IMR-90 (cell line): ENCODE measurements around the gene NXPE1. TPM values are rescaled to one million over a fixed set of nuclear protein-coding genes. Genes with fewer than 3 reads are reported as not detected.

Experiments
- ATAC-seq: fragments of 200-7000 bp; cut with Tn5 transposase; 2 replicates; pipeline ENCODE4 v1.9.1; 2020; ENCODE audit warnings: low read depth, mild to moderate bottlenecking, moderate library complexity
- BruUV-seq: library from RNA; stranded (reverse); fragments of 400-500 nt; replicated peaks from 2 replicates; lab custom pipeline; 2021; lab: Mats Ljungman, UMichigan
- CTCF ChIA-PET: fragments of 300-600 bp; formaldehyde crosslinking; extraction: SDS; loops from one replicate; lab custom pipeline; 2021; ENCODE audit warnings: antibody characterized with exemption; lab: Yijun Ruan, JAX
- POLR2A ChIA-PET: fragments of 300-600 bp; sonication (Branson Sonifier 250); formaldehyde crosslinking; loops from one replicate; lab custom pipeline; 2022; ENCODE audit warnings: antibody characterized with exemption; ENCODE audit not compliant: unreplicated experiment; lab: Charles Lee
- DNase-seq: peaks from one replicate; pipeline ENCODE4 v3.0.0; 2013
- H2AFZ ChIP-seq: replicated peaks from 2 replicates; pipeline ENCODE3; 2013; ENCODE audit warnings: low read length, mild to moderate bottlenecking; ENCODE audit not compliant: poor library complexity
- H2AK5ac ChIP-seq: 2 replicates; pipeline ENCODE4 v1.6.1; 2013; ENCODE audit warnings: low read depth, low read length, inconsistent platforms
- H2AK9ac ChIP-seq: replicated peaks from 2 replicates; pipeline ENCODE3; 2013; ENCODE audit warnings: mild to moderate bottlenecking, low read depth, low read length, moderate library complexity; ENCODE audit not compliant: poor library complexity
- H2BK120ac ChIP-seq: 2 replicates; pipeline ENCODE4 v1.6.1; 2013; ENCODE audit warnings: low read depth, low read length, inconsistent platforms
- H2BK15ac ChIP-seq: 3 replicates; pipeline ENCODE4 v1.6.1; 2013; ENCODE audit warnings: low read depth, low read length, inconsistent platforms
- H2BK20ac ChIP-seq: 2 replicates; pipeline ENCODE4 v1.6.1; 2013; ENCODE audit warnings: low read depth, mild to moderate bottlenecking, inconsistent platforms, low read length, moderate library complexity
- H2BK5ac ChIP-seq: 2 replicates; pipeline ENCODE4 v1.6.1; 2013; ENCODE audit warnings: mild to moderate bottlenecking, low read depth, low read length, inconsistent platforms; ENCODE audit not compliant: poor library complexity, severe bottlenecking
- H3K14ac ChIP-seq: replicated peaks from 2 replicates; pipeline ENCODE4 v1.6.1; 2013; ENCODE audit warnings: low read depth, low read length, inconsistent platforms
- H3K18ac ChIP-seq: 2 replicates; pipeline ENCODE4 v1.6.1; 2013; ENCODE audit warnings: low read depth, low read length, control low read depth
- H3K23ac ChIP-seq: 2 replicates; pipeline ENCODE4 v1.6.1; 2013; ENCODE audit warnings: low read depth, low read length, inconsistent platforms
- H3K27ac ChIP-seq: 2 replicates; pipeline ENCODE4 v1.5.1; 2013; ENCODE audit warnings: mild to moderate bottlenecking, control low read depth, low read length; ENCODE audit not compliant: insufficient read depth
- H3K27me3 ChIP-seq: 2 replicates; pipeline ENCODE4 v1.6.1; 2013; ENCODE audit warnings: low read length; ENCODE audit not compliant: control insufficient read depth, insufficient read depth
- H3K36me3 ChIP-seq: 2 replicates; pipeline ENCODE4 v1.6.1; 2013; ENCODE audit warnings: low read length, mixed read lengths; ENCODE audit not compliant: control insufficient read depth, insufficient read depth
- H3K4ac ChIP-seq: 2 replicates; pipeline ENCODE4 v1.6.1; 2013; ENCODE audit warnings: low read depth, low read length, inconsistent platforms
- H3K4me1 ChIP-seq: 2 replicates; pipeline ENCODE4 v1.6.1; 2013; ENCODE audit warnings: low read length, mixed read lengths; ENCODE audit not compliant: control insufficient read depth, insufficient read depth
- H3K4me2 ChIP-seq: 2 replicates; pipeline ENCODE4 v1.6.1; 2013; ENCODE audit warnings: low read depth, mild to moderate bottlenecking, control low read depth, low read length, moderate library complexity
- H3K4me3 ChIP-seq: 2 replicates; pipeline ENCODE4 v1.5.1; 2013; ENCODE audit warnings: low read depth, mild to moderate bottlenecking, control low read depth, low read length, moderate library complexity; ENCODE audit not compliant: insufficient read depth
- H3K56ac ChIP-seq: 2 replicates; pipeline ENCODE4 v1.6.1; 2013; ENCODE audit warnings: low read length, inconsistent platforms; ENCODE audit not compliant: insufficient read depth; ENCODE audit errors: extremely low read depth
- H3K79me1 ChIP-seq, 2 experiments: 2 replicates each; pipeline ENCODE4 v1.6.1; 2013; ENCODE audit warnings: low read length in 2 of 2, inconsistent platforms in 1 of 2, low read depth in 1 of 2
- H3K9ac ChIP-seq: 2 replicates; pipeline ENCODE4 v1.6.1; 2013; ENCODE audit warnings: low read depth, low read length, control low read depth
- H3K9me1 ChIP-seq: 2 replicates; pipeline ENCODE4 v1.6.1; 2013; ENCODE audit warnings: low read length, inconsistent platforms; ENCODE audit not compliant: insufficient read depth
- H3K9me3 ChIP-seq: 2 replicates; pipeline ENCODE4 v1.6.1; 2013; ENCODE audit warnings: low read length; ENCODE audit not compliant: control insufficient read depth, insufficient read depth
- H4K20me1 ChIP-seq: 2 replicates; pipeline ENCODE4 v1.6.1; 2013; ENCODE audit warnings: low read length, inconsistent platforms; ENCODE audit not compliant: insufficient read depth
- H4K5ac ChIP-seq: 2 replicates; pipeline ENCODE4 v1.6.1; 2013; ENCODE audit warnings: mild to moderate bottlenecking, low read depth, low read length, control low read depth
- H4K8ac ChIP-seq, 2 experiments: 2 replicates each; pipeline ENCODE4 v1.6.1; 2013; ENCODE audit warnings: low read depth in 2 of 2, low read length in 2 of 2, control low read depth in 1 of 2, inconsistent platforms in 1 of 2
- H4K91ac ChIP-seq: 2 replicates; pipeline ENCODE4 v1.6.1; 2013; ENCODE audit warnings: low read depth, low read length, inconsistent platforms; ENCODE audit not compliant: insufficient read depth
- BHLHE40 ChIP-seq: fragments of 150-350 bp; IDR thresholded peaks from 2 replicates; pipeline ENCODE4 v1.6.1; 2016; ENCODE audit warnings: mild to moderate bottlenecking, low read depth, low read length
- CEBPB ChIP-seq: IDR thresholded peaks from 2 replicates; pipeline ENCODE4 v1.6.1; 2012; ENCODE audit warnings: low read depth, low read length, improper control_type of control experiment
- CHD1 ChIP-seq: IDR thresholded peaks from 2 replicates; pipeline ENCODE4 v1.6.1; 2012; ENCODE audit warnings: low read depth, low read length, improper control_type of control experiment
- CTCF ChIP-seq: conservative IDR thresholded peaks from 2 replicates; pipeline ENCODE4 v1.5.1; 2012; ENCODE audit warnings: mild to moderate bottlenecking, low read depth, low read length, improper control_type of control experiment
- FOS ChIP-seq: fragments of 150-350 bp; IDR thresholded peaks from 2 replicates; pipeline ENCODE4 v1.6.1; 2016; ENCODE audit warnings: low read depth, low read length
- MAZ ChIP-seq: IDR thresholded peaks from 2 replicates; pipeline ENCODE4 v1.6.1; 2012; ENCODE audit warnings: low read depth, mild to moderate bottlenecking, low read length, improper control_type of control experiment, moderate library complexity, borderline replicate concordance
- NFE2L2 ChIP-seq: fragments of 150-350 bp; IDR thresholded peaks from 2 replicates; pipeline ENCODE4 v1.6.1; 2016; ENCODE audit warnings: low read depth, mild to moderate bottlenecking, low read length
- POLR2A ChIP-seq: IDR thresholded peaks from 2 replicates; pipeline ENCODE4 v1.6.1; 2012; ENCODE audit warnings: mild to moderate bottlenecking, low read depth, low read length
- RAD21 ChIP-seq: IDR thresholded peaks from 2 replicates; pipeline ENCODE4 v1.6.1; 2012; ENCODE audit warnings: low read length, improper control_type of control experiment
- RCOR1 ChIP-seq: IDR thresholded peaks from 2 replicates; pipeline ENCODE4 v1.6.1; 2012; ENCODE audit warnings: mild to moderate bottlenecking, low read length, improper control_type of control experiment; ENCODE audit not compliant: insufficient replicate concordance
- RFX5 ChIP-seq: IDR thresholded peaks from 2 replicates; pipeline ENCODE4 v1.8.0; 2012; ENCODE audit warnings: low read depth, mild to moderate bottlenecking, low read length, moderate library complexity
- USF2 ChIP-seq: fragments of 150-350 bp; IDR thresholded peaks from 2 replicates; pipeline ENCODE4 v1.6.1; 2017; ENCODE audit warnings: mild to moderate bottlenecking, antibody characterized with exemption, low read length, low read depth
- WGBS, 2 experiments: methylation state at CpG; one replicate each; pipeline versions ENCODE4 v1.1.5 to v1.1.7; 2013; ENCODE audit warnings: missing lambda C conversion rate in 2 of 2; ENCODE audit not compliant: insufficient read length in 1 of 2; ENCODE audit errors: extremely low coverage in 2 of 2; 5-methylcytosine and 5-hydroxymethylcytosine counted together
- dilution Hi-C: fragments of 300-500 bp; cut with HindIII; formaldehyde crosslinking; loops from one replicate; pipeline ENCODE4 v1.14.3; 2018; ENCODE audit warnings: low sequenced_read_pairs; ENCODE audit not compliant: unreplicated experiment
- in situ Hi-C: fragments of 300-500 bp; cut with MboI; formaldehyde crosslinking; loops from 3 replicates; pipeline ENCODE4 v1.14.3; 2019; ENCODE audit warnings: low sequenced_read_pairs, inconsistent platforms, mixed read lengths
- intact Hi-C: fragments of 100-400 bp; cut with micrococcal nuclease; formaldehyde crosslinking; loops from 2 replicates; pipeline ENCODE4 v1.10.0; 2022
- polyA plus RNA-seq, 3 experiments: library from polyadenylated mRNA; depleted of rRNA; stranded (reverse); fragments of >200 nt; gene quantifications; 2 replicates each; pipeline ENCODE4 v1.2.3, GENCODE V29; 2012; ENCODE audit warnings: low replicate concordance in 1 of 3
- total RNA-seq: library from RNA; depleted of rRNA; stranded (reverse); fragments of >200 nt; gene quantifications from 2 replicates; pipeline ENCODE4 v1.2.3, GENCODE V29; 2012

The NXPE1 gene
- total and polyA plus RNA-seq, 2 of the 4 experiments (the other 2 are of a cell fraction): not detected

GRCh38 chr11:114564831-114565230 lies 5.2 kb upstream of the NXPE1 start:
- dilution Hi-C loops (no loop called here), intact Hi-C loops (no loop called here), in situ Hi-C loops (no loop called here)
- Histone ChIP-seq H2BK120ac (no peak overlapping the region), H3K4me2 (no peak overlapping the region), H3K4me1 (no peaks in the 10 kb centered on the region), H4K5ac (no peak overlapping the region), H3K4ac (no peak overlapping the region), H3K4me3 (no peak overlapping the region), H2AK5ac (no peak overlapping the region), H2AK9ac (no peak overlapping the region), H3K27me3 (no peaks in the 10 kb centered on the region), H2AFZ (no peak overlapping the region), H3K9ac (no peak overlapping the region), H3K18ac (no peak overlapping the region), H3K79me1 (no peaks in the 10 kb centered on the region), H2BK5ac (no peak overlapping the region), H3K27ac (no peak overlapping the region), H3K14ac (no peak overlapping the region), H2BK15ac (no peak overlapping the region), H4K8ac (no peak overlapping the region), H3K9me3 (no peaks in the 10 kb centered on the region), H2BK20ac (no peak overlapping the region), H4K91ac (no peak overlapping the region), H3K23ac (no peak overlapping the region), H3K56ac (no peak overlapping the region), H3K36me3 (no peaks in the 10 kb centered on the region), H4K20me1 (no peaks in the 10 kb centered on the region), H3K9me1 (no peaks in the 10 kb centered on the region)
- BruUV-seq: no TSS peak
- ChIA-PET POLR2A (no interaction called here), CTCF (no interaction called here)
- DNase-seq (no peak), ATAC-seq (no peak)
- no peak for TF ChIP-seq CTCF
- TF ChIP-seq RCOR1: no peak
- no peak for TF ChIP-seq RFX5
- TF ChIP-seq USF2: no peak
- no peak for TF ChIP-seq RAD21
- TF ChIP-seq FOS: no peak
- TF ChIP-seq CHD1: no peak
- no peak for TF ChIP-seq BHLHE40
- TF ChIP-seq CEBPB: no peak
- no peak for TF ChIP-seq NFE2L2
- no peak for TF ChIP-seq MAZ
- TF ChIP-seq POLR2A: no peak
- WGBS, 2 experiments: no CpG with 5 or more reads among the region's 1 CpG
